NCI-H128 (cell line): ENCODE data around the gene NFIC.

Experiments used
- DNase-seq: peaks from one replicate; lab custom pipeline; 2025; ENCODE audit not compliant: unreplicated experiment; lab: John Stamatoyannopoulos, UW

NFIC gene

DNA sequence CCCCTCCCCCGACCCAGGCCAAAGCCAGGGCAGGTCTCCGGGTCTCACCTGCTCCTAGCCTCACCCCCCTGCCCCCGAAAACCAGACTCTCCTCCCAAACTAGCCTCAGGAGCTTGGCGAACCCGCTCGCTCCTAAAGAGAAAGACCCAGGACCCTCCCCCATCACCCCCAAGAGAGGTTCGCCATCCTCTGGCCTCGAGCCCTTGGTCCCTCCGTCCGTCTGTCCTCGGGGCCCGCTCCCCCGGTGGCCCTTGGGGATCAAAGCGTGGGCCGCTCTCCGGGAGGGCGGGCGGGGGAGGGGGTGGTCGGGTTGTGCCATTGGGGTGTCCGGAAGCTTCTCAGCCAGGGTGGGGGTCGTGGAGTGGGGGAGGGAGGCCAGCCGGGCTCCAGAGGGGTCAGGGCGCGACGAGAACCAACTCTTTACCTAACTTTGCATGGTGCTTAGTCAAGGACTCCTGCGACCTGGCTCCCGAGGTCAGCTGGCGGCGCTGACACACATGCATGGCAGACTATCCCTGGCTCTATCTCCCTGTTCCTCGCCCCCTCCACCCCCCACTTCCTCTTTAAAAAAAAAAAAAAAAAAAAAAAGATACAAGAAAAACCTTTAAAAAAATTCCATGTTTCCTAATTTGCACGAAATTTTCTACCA, 98.3 kb downstream of the NFIC start:
- DNase-seq = no peak

DNA sequence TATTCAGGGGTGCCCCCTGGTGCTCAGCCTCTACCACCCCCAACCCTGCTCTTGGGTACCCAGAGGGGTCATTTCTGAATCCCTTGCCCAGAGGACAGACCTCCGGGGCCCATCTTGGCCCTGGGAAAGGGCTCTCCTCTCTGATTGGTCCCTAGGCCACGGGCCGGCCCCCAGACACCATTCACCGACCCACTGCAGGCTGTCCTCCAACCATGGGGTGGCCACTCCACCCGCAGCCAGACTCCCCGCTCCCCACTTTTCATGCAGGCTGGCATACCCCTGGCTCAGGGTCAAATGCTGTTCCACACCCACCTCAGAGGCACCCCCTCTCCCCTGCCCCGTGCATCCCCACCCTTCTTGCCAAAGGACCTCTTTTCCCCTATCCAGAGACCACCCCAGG, 99.2 kb downstream of the NFIC start:
- DNase-seq = no peak

DNA sequence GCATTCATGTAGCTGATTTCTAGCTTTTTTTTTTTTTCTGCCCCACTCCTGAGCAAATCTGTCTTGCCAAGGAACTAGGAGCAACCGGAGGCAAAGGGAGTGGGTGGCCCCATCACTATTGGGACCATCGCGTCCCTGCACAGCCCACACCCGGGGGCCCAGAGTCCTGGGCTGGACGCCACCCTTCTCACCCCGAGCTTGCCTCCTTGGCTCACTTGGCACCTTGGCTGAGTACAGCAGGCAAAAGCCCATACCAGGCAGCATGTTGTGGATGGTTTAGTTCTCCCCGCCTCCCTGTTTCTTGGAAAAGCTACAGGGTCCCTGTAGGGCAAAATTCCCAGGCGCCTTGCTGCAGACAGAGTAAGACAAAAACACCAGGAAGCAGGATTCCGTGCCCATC, 100.3 kb downstream of the NFIC start:
- DNase-seq = no peak

DNA sequence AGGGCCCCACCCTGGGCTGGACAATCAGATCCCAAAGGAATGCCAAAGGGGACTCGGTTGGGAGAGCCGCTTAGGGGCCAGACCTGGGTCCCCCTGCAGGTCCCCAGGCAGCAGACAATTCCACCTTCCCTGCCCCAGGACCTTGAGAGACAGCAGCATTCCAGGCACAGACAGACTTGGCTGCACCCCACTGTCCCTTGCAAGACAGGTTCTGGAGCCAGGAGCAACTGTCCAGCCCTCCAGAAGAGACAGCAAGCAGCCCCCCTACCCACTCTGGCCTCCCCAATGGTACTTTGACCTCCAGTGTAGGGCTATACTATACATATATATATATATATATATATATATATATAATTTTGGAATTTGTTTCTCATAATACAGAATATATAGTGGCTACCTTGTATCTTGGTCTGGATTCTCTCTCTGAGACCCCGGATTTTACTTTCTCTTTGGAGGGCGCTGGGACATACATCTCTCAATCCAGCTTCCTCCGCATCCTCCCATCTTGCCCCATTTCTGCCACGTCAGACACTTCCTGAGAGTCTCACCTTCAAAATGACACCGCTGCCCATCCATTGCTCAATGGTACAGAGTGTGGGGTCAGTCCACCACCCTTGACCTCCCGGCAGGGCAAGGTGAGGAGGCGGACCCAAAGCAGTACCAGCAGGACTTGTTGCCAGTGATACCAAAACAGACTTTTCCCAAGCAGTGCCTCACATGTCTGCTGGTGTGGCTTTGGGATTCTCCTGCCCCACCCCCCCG, 101.2 kb downstream of the NFIC start:
- no peak for DNase-seq

DNA sequence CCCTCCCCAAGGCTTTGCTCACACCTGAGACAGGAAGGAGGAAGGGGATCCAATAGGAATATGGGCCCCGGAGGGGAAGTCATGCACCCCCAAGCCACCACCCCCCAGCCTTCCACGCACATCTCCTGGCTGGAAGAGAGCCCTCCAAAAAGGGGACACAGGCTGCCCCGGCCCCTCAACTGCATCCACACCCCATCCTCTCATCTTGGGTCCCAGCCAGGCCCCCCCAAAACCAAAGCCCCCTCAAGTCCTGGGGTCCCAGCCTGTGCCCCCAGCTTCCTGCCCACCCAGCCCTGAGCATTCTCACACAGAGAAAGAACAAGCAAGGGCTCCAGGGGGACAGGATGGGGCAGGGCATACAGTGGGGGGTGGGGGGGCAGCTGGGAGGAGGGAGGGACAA, 101.8 kb downstream of the NFIC start:
- no peak for DNase-seq

DNA sequence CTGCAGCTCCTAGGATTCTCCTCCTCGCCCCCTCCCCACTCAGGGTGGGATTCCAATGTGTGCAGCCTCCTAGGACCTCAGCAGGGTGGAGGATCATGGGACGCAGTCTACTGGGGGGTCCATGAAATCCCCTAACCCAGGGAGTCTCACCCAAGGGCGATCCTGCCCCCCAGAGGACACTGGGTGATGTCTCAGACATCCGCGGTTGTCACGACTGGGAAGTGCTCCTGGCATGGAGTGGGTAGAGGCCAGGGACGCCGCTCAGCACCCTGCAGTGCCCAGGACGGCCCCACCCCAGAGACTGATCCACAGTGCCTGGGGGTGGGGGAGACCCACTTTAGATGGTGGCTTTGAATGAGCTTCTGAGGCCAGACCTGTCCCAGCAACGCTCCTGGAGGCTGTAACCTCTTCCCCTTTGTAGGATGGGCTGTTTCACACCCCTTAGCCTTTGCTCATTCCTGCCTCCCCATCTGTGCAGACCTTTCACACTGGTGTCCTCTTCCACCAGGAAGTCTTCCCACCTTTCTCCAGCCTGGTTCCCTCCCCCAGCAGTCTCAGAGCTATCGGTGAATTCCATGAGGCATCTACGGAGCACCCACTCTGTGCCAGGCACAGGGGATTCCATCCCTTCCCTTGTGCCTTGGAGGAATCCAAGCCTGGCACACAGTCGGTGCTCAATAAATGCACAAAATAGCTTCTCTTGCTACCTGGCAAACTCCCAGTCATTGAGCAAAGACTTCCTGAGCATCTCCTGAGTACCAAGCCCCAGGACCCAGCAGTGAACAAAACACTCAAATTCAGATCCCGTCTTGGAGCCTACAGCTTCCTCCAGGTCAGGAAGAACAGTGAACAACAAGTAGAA, 103.5 kb downstream of the NFIC start:
- DNase-seq = no peak

DNA sequence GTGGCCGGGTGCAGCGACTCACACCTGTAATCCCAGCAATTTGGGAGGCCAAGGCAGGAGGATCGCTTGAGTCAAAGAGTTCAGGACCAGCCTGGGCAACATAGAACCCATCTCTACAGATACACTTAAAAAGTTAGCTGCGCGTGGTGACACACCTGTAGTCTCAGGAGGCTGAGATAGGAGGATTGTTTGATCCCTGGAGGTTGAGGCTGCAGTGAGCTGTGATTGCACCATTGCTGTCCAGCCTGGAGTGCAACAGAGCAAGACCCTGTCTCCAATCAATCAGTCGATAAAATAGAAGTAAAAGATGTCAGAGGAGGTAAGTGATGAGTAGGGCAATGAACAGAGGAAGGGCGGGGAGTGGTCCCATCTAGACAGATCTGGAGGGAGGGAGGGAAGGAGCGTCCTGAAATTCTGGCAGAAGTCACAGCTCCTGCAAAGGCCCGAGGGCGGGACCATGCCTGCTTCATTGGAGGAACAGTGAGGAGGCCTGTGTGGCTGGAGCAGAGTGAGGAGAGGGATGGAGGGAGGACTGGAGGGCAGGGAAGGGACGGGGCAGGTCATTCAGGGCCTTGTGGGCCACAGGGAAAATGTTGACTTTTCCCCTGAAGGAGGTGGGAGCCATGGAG, 104.2 kb downstream of the NFIC start:
- no peak for DNase-seq

DNA sequence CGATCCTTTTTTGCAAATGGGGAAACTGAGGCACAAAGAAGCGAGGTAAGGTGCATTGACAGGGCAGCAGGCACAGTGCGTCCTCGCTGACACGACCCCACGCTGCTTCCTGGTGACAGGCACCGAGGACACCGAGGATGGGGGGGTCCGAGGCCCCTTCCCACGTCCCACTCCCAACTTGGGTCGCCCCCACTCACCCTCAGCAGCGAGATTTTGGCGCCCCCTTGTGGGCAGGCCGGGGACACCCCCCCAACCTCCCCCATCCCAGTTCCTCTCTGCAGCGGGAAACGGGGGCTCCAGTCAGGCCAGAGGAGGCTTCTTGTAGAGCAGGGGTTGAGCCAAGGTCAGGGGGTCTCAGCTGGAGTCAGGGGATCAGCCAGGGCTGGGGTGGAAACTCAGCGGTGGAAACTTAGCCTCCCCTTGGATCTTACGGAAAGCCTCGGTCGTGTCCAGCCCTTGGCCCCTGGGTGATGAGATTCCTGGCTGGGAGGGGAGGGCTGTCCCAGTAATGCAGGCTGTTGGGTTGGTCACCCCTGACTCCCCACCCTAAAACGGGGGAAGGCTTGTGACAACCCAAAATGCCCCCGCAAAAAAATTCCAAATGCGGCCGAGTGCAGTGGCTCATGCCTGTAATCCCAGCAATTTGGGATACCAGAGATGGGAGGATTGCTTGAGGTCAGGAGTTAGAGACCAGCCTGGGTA, 105.7 kb downstream of the NFIC start:
- no peak for DNase-seq

DNA sequence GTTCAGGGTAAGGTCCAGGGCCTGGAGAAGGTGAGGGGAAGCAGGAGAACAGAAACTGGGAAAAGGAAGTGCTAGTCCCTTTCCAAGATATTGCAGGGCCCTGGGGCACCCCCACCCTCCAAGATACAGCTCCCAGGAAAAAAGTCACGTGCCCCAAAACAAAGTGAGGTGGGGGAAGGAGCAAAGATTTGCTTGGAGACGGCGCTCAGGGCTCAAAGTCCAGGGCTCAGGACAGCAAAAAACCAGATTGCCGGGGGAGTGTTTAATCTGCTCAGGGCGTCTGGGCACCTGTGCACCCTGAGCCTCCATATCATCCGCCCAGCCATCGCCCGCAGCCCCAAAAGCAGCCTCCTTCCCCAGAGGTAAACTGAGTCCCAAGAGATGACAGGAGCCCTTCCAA, 107.6 kb downstream of the NFIC start:
- DNase-seq = no peak

DNA sequence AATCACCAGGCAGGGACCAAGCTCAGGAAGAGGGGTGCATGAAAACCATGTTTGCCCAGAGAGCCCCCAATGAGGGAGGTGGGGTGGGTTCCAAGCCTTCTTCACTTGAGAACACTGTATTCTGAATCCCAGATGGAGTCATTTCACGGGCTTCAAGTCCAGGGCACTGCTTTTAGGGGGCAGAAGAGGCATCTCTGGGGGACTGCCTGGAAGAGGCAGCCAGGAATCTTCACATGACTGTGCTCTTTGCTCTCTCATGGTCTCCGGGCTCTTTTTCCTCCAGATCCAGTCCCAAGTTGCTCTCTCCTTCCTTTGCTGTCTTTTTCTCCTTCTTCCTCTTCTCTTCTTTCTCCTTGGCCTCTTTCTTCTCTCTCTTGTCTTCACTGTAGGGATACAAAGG, 108.2 kb downstream of the NFIC start:
- no peak for DNase-seq

DNA sequence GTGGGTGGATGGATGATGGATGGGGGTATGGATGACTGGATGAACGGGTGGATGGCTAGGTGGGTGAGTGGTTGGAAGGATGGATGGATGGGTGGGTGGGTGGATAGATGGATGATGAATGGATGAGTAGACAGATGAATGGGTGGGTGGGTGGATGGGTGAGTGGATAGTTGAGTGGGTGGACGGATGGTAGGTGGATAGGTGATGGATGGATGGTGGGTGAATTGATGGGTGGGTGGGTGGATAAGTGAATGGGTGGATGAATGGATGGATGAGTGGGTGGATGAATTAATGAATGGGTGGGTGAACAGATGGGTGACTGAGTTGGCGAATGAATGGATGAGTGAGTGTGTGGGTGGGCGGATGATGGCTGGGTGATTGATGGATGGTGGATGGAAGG, 109.1 kb downstream of the NFIC start:
- no peak for DNase-seq

DNA sequence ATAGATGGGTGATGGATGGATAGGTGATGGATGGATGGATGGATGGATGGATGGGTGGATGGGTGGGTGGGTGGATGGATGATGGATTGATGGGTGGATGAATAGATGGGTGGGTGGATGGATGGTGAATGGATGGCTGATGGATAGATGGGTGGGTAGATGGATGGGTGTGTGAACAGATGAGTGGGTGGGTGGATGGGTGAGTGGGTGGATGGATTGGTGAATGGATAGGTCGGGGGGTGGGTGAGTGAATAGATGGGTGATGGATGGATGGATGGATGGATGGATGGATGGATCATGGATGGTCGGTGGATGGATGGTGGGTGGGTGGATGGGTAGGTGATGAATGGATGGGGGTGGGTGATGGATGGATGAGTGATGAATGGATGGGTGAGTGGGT, 110.4 kb downstream of the NFIC start:
- no peak for DNase-seq

DNA sequence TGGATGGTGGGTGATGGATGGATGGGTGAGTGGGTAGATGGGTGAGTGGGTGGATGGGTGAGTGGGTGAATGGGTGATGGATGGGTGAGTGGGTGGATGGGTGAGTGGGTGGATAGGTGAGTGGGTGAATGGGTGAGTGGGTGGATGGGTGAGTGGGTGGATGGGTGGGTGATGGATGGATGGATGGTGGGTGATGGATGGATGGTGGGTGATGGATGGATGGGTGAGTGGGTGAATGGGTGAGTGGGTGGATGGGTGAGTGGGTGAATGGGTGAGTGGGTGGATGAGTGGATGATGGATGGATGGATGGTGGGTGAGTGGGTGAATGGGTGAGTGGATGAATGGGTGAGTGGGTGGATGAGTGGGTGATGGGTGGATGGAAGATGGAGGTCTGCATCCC, 111.1 kb downstream of the NFIC start:
- no peak for DNase-seq

DNA sequence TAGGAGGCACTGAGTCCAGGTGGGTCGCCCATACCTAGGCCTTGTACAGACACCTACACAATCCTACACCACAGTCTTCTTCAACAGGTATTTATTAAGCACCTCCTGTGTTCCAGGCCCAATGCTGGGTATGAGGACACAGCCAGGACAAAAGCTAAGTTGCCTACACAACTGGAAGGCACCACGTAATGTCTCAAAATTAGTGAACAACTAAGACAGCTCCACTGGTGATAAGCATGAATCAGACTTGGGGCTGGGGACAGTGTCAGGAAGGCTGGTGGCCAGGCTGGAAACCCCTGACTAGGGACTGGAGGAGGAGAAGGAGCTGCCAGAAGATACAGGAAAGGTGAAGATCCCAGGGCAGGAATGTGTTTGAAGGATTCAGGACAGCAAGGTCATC, 111.6 kb downstream of the NFIC start:
- no peak for DNase-seq

DNA sequence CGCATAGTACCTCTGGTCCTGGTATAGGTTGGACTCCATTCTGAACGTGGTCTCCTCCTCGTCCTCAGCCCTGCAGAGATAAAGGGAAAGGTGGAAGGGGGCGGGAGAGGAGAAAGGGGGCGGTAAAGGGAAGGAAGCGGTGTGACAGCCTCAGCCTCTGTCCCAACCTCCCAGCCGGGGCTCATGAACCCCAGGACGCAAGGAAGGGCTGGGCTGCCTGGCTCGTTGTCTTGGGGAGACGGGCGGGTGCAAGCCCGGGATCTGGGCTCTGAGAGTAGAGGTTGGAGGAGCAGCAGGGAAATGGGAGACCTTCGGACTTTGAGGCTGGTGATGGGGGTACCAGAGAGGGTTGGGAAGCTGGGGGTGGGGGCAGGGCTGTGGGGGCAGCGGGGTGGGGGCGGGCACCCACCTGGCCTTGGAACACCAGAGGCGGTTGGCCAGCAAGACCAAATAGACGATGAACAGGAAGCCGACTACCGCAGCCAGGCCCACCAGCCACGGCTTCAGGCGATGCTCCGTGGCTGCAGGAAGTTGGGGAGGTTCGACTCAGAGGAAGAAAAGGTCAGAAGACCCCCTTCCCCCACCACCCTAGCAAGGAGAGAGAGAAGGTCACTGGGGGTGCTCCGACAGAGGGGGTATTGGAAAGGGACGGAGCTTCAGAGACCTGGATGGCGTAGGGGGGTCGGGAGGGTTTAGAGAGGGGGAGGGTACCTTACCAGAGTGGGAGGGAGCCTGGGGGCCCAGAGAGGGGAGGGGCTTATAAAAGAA, 112.2 kb downstream of the NFIC start:
- DNase-seq = no peak

DNA sequence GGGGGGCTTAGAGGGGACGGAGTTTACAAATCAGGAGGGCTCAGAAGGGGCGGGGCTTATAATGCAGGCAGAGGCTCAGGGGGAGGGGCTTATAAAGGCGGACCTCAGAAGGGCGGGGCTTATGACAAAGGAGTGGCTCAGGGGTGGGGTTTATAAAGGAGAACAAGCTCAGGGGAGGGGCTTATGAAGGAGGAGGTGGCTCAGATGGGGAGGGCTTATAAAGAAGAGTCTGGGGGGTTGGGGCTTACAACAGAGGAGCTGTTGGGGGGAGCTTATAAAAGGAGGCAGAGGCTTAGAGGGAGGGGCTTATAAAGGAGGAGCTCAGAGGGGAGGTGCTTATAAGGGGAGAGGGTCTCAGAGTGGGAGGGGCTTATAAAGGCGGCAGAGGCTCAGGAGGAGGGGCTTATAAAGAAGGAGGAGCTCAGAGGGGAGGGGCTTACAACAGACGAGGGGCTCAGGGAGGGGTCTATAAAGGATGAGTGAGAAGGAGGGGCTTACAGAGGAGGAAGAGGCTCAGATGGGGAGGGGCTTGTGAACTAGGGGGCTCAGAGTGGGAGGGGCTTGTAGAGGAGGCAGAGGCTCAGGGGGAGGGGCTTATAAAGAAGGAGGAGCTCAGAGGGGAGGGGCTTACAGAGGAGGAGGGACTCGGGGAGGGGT, 112.9 kb downstream of the NFIC start:
- no peak for DNase-seq

DNA sequence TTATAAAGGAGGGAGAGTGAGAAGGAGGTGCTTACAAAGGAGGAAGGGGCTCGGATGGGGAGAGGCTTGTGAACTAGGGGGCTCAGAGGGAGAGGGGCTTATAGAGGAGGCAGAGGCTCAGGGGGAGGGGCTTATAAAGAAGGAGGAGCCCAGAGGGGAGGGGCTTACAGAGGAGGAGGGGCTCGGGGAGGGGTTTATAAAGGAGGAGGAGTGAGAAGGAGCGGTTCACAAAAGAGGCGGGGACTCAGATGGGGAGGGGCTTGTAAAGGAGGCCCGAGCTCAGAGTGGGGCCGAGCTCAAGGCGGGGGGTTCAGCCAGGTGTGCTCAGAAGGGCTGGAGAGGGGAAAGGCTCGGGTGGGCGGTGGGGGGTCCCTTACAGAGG, 113.4 kb downstream of the NFIC start:
- no peak for DNase-seq

DNA sequence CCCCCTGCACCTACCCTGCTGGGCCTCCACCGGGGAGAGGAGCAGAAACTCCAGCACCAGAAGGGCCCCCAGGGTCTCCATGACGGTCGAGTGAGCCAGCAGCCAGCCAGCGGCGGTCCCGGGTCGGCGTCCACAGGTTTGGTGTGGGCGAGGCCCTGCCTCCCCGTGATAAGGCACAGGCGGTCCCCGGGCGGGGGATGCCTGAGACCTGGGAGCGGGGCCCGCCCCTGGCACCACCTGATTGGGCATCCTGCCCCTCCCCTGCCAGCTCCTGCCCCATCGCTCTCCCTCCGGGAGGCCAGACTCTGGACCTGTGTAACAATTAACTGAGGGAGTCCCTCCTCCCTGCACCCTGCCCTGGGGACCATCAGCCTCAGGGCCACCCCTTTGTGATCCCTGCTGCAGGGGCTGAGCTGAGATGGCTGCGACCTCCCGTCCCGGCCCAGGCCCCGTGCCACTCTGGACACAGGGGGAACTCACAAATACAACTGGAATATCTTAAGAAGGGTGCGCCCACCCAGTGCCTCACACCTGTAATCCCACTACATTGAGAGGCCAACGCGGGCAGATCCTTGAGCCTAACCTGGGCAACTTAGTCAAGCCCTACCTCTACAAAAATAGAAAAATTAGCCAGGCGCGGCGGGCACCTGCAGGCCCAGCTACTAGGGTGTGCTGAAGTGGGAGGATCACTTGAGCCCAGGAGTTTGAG, 114.2 kb downstream of the NFIC start, which contains the start of gene SMIM24:
SMIM24 (minus strand) TSS at position 143 of the 709 bp plus-strand sequence; CDS start at position 81, 62 bp downstream.
- DNase-seq = no peak
